HG03565 (cell line): ENCODE measurements around the gene TMEM14C.
A peak's percentile ranks its signal among the peaks of the same experiment; 100 is the strongest.

ENCODE experiments used
- ATAC-seq: cut with Tn5 transposase; IDR thresholded peaks from one replicate; pipeline ENCODE4 v1.9.1; 2021; ENCODE audit warnings: mild to moderate bottlenecking, moderate library complexity; ENCODE audit not compliant: unreplicated experiment

Gene TMEM14C

DNA sequence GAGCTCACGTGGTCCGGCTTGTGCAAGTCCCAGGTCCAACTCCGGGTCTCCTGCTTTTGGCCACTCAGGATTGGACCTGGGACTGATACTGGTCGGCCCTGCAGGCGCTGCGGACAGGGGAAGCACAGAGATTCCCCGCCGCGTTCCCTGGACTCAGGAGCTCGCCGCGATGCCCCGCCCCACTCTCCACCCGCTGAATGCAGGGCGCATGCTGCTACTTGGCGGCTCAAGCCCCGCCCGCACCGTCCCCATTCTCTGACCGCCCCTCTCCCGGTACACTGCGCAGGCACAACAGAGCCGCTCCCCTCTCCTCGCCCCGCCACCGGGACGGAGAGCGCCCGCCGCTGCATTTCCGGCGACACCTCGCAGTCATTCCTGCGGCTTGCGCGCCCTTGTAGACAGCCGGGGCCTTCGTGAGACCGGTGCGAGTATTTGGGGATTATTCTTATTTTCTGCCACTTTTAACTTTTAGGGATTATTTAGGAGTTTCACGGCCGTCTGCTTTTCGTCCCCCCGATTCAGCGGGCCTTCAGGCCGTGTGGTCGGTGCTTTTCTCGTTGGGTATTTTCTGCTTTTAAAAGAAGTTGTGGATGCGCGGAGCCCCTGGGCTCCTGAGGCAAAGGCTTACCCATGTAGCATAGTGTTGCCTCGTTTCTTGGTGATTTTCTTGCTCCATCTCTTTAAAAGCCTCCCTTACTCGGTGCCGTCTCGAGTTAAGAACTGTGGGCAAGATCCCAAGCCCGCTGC, at the start of gene TMEM14C:
TSS of gene TMEM14C (plus strand) at position 251 of the 747 bp plus-strand sequence. CDS start 1,544 bp downstream, outside the sequence.
- peak; percentile 86 for ATAC-seq

DNA sequence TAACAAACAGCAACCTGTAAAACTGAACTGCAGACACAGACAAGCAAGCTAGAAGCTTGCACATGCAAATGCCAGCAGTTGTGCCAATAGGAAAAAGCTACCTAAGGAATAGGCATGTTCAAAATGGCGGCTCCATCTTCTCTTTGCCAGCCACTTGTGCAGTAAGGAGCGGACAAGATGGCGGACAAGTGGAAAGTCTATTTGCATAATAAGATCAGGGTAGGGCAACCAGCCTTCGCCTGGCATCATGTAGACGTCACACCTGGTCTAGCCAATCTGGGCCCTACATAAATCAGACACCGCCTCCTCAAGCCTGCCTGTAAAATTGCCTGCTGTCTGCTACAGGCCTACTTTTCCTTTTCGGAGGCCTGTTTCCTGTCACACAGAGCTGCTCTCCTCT, 46.5 kb upstream of the TMEM14C start:
- no peak for ATAC-seq

DNA sequence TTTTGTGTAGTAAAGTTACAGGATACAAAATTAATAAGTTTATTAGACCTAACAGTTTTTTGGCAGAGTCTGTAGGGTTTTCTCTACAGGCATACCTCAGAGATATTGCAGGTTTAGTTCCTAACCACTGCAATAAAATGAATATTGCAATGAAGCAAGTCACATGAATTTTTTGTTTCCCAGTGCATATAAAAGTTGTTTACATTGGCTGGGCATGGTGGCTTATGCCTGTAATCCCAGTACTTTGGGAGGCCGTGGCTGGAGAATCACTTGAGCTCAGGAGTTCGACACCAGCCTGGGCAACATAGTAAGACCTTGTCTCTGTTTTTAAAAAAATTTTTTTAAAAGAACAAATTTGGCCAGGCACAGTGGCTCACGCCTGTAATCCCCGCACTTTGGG, 44.4 kb upstream of the TMEM14C start:
- ATAC-seq, result no peak

DNA sequence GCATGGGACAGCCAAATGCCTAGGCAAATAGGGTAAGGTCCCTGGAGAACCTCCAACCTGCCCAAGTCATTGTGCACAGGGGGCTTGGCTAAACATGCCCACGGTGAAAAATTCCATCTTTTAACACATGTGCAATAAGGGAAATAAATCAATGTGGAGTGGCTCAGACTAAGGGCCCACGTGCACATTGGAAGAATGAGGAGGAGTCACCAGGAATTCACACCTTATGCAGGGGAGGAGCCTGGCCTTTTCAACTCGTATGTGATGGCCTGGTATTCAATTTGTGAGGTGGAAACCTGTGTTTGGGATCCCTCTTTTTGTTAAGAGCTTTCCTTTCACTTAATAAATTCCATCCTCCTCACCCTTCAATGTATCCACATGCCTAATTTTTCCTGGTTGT, 41.1 kb upstream of the TMEM14C start:
- ATAC-seq, result no peak

DNA sequence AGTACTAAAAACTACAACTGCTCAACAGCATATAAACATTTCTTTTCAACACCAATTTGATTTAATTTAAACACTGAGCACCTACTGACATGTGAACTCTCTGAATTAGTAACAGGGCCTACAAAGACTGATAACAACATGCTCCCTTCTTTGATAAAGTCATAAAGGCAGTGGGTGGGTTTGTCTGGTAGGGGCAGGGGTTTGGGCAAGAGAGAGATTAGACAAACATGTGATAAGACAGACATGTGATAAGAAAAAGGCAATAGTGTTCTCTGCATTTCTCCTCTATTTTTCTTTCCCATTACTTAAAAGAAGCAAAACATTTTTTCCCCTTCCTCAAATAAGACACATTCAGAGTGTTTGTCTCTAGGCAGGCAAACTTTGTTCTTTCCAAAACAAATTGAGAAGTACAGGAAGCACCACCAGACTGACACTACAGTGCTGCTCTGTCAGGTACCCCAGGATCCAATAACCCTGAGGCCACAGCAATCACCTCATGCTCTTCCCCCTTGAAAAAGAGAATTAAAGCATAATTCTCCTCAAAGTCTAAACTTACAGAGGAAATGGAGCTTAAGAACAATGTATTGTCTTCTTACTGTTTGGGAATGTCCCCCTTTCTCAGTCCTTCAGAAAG, 40.4 kb upstream of the TMEM14C start:
- ATAC-seq, result no peak

DNA sequence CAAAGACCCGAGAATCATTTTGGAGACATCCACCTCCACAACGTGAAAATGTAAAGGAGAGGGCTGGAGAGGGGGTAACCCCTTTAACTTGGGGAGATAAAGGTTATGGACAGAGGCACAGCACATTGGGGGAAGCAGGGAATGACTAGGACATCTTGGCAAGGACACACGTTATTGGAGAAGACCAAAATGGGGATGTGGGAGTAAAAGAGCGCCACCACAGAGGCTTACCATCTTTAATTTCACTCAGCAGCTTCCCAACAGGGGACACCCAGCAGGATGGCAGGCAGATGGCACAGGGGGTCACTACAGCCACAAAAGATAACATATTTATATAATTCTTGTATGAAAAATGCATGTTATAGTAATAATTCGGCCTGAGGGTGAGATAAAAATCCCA, 38.3 kb upstream of the TMEM14C start:
- ATAC-seq, result no peak

DNA sequence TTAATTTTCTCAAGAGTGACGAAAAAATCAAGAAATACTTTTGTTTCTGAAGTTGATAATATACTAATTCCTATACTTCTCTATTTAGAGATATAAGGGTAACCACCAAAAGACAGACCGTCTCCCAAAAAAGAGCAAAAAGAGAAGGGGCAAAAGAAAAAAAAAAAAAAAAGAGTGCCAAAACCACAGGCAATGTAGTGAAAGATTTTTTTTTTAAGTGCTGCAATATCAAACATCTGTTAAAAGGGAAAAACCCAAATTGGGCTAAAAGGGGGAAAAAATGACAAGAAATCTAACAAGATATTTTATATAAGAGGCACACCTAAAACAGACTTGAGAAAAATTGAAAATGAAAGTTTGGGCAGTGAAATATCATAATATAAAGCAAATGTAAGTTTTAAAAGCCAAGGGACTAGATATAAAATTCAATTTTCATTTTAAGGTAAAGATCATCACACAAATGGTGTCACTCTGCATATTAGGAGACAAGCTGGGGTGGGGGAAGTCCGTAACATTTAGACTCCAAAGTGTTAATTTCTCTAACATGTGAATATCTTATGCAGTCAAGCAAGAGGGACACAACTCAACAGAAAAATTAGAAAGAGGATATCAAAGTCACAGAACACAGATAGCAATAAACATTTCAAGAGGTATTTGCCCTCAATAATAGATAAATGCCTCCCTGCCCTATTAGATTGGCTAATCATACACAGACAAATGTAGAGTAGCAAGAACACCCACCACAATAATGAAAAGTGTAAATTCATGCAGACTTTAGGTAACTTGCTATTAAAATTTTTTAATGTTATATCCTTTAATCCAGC, 37.6 kb upstream of the TMEM14C start:
- ATAC-seq, result no peak

DNA sequence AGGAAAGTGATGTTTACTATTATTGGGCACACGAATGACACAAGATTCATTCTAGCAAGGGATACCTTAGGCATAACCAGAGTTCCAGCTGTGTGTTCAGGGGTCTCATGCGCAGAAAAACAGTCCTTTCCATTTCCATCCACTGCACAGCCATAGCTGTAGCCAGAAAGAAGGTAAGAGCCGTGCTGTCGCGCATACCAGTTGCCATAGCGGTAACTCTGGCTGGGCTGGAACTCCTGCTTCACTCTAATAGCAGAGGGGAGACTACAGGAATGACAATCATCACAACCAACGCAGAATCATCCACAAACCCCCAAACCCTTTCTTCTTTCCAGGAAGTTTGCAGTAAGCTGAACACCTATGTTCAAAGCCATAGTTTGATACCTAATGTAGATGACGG, 36.0 kb upstream of the TMEM14C start:
- no peak for ATAC-seq

DNA sequence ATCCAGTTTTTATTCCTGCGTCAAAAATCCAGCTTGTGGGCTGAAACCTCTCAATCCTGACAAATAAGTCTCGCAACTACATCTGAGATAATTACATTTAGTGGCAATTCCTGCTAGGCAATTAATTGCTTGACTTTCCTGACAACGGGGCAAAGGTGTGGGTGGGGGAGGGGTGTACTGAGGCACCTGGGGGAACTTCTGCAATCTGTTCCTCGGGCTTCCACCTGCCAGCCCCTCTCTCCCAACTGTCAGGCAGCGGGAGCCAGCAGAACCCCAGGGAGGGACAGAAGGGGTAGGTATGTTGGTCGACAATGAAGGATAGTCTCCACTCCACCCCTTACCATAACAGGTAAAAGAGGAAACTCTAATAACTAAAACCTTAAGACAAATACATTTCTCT, 35.3 kb upstream of the TMEM14C start:
- no peak for ATAC-seq

DNA sequence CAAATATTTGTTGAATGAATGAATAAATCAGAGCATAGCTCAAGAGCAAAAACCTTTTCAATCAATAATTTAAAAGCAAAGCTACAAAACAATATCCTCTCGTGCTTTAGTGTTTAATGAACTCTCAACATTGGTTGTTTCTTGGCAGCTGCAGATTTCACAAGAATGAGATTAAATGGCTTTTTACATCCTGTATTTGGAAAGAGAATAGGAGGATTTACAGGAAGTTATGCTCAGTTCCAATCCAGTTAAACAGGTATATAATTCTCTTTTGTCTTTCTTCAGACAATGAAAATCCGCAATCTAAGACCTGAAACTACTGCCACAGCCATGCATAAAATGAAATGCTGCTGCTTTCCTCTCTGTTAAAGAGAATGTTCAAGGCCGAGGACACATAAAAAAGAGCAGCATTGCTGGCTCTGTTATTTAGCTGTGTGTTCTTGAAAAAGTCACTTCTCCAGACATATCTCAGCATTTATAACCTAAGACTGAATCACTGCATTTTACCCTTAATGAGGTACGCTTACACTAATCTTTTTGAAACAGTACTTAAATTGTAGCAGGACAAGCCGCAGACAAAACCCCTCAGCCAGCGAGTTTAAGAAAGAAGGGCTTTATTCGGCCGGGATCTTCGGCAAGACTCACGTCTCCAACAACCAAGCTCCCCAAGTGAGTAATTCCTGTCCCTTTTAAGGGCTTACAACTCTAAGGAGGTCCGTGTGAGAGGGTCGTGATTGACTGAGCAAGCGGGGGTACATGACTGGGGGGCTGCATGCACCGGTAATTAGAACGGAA, 32.0 kb upstream of the TMEM14C start:
- no peak for ATAC-seq

DNA sequence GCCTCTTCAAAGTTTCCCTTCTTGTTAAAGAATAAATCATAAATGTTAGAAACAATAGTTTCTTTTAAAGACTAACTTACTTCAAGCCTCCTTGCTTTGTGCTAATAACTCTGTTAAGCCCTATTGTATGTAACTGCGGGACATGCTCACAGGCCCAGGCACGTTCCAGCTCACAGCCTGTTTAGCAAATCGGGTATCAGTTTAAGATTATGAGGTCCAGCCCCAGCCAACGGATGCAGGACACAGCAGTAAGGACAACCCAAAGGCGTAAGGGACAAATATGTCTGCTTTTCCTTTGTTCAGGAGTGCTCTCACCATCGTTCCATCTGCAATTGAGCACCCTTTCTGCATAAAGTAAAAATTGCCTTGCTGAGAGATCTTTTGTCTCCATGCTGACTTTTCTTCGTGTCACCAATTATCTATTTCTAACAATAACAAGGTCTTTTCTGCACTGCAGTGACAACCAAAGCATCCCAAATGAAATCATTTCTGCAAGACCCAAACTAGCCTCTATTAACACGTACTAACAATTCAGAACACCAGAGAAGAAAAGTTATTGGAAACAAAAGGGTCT, 29.8 kb upstream of the TMEM14C start:
- ATAC-seq, result no peak

DNA sequence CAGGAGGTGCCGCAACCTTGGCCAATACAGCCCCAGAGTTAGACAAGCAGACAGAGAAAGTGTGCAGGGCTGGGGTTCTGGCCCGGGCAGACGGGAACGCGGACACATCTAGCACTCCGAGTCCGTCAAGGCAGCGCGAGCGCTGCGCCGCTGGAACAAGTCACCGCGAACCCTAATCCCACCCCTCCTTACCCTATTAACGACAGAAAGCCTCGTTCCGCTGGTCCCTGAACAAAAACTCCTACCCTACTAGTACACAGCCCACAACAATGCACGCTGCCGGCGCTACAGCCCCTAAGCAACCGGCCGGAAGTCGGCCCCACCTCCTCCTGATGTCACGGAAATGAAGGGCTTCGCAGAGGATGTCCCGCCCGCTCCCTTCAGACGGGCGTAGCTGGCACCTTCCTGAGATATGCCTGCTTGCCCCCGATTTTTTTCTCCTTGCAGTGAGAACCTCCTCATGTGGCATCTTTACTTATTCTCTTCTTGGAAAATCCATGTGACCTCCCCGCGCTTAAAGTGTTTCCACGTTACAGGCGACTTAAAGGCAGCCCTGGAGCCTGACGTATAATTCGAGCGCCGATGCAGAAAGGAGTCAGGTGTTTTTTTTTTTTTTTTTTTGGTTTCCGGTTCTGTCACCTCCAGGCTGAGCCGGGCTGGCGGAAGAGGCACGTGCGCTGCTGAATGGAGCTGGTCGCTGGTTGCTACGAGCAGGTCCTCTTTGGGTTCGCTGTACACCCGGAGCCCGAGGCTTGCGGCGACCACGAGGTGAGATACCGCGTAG, 28.4 kb upstream of the TMEM14C start, which contains the start of the genes C6orf52 and PAK1IP1:
TSS of gene C6orf52 (minus strand) at position 315 of the 784 bp plus-strand sequence. CDS start 7,066 bp downstream, outside the sequence.
TSS of gene PAK1IP1 (plus strand) at position 671 of the 784 bp plus-strand sequence. CDS start at position 685, 14 bp downstream.
- ATAC-seq, result peak; percentile 96

DNA sequence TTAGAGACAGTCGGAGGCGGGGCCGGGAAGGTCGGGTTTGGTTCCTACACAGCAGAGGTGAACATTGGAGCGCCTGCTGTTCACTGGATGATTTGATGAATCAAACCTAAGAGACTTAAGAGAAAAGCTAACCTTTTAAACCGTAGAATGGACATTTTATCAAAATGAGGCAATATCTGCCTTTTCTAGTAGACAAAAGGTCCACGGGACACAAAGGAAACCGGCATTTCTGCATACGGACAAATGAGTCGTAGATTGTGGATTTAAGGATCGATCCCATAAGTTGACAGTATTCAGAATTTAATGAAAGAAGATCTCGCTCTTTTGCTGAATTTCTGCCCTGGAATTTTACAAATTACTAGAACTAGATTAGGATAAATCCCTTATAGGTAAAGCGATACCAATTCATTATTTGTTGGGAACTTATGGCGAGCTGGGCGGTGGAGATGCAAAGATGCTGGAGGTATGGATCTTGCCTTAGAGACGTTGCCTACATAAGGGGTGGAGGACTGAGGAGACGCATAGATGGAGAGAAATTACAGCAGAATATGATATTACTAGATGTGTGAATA, 27.7 kb upstream of the TMEM14C start:
- no peak for ATAC-seq

DNA sequence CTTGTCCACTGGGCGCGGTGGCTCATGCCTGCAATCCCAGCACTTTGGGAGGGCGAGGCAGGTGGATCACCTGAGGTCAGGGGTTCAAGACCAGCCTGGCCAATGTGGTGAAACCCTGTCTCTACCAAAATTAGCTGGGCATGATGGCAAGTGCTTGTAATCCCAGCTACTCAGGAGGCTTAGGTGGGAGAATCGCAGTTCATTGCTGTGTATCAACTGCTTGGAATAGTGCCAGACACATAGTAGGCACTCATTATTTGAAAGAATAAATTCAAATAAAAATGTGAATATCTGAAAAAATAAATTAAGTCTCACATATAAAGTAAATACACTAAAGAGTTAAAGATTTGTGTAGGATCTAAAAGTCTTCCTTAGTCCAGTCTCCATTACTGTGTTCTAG, 26.2 kb upstream of the TMEM14C start:
- ATAC-seq, result no peak

DNA sequence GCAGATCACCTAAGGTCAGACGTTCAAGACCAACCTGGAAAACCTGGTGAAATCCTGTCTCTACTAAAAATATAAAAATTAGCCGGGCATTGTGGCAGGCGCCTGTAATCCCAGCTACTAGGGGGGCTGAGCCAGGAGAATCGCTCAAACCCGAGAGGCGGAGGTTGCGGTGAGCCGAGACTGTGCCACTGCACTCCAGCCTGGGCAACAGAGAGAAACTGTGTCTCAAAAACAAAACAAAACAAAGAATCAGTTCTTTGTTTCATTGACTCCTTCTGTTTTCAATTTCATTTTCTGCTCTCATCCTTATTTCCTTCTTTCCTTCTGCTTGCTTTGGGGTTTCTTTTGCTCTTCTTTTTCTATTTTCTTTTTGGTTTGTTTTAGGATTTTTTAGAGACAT, 8.9 kb upstream of the TMEM14C start:
- no peak for ATAC-seq

DNA sequence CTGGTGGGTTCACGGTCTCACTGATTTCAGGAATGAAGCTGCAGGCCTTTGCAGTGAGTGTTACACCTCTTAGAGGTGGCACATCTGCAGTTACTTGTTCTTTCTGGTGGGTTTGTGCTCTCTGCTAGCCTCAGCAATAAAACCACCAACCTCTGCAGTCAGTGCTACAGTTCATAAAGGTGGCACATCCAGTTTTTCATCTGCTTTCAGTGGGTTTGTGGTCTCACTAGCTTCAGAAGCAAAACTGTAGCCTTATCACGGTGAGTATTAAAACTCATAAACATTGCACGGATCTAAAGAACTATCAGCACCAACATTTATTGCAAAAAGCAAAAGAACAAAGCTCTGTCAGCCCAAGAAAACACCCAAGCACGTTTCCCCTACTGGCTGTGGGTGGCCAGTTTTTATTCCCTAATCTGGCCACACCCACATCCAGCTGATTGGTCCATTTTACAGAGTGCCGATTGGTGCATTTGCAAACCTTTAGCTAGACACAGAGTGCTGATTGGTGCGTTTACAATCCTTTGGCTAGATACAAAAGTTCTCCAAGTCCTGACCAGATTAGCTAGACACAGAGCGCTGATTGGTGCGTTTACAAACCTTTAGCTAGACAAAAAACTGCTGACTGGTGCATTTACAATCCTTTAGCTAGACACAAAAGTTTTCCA, 3.4 kb upstream of the TMEM14C start:
- no peak for ATAC-seq

DNA sequence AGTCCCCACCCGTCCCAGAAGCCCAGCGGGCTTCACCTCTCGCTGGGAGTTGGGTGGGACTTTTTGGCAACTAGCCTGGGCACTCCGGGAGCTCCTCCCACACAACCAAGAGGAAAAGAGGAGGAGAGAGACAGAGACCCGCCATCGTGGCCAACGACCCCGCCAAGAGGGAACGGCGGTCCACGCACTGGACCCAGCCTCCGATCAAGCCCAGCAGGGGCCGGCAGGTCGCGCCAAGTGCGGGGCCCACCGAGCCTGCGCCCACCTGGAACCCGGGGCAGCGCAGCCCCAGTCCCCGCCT, 3.0 kb upstream of the TMEM14C start:
- ATAC-seq, result no peak

DNA sequence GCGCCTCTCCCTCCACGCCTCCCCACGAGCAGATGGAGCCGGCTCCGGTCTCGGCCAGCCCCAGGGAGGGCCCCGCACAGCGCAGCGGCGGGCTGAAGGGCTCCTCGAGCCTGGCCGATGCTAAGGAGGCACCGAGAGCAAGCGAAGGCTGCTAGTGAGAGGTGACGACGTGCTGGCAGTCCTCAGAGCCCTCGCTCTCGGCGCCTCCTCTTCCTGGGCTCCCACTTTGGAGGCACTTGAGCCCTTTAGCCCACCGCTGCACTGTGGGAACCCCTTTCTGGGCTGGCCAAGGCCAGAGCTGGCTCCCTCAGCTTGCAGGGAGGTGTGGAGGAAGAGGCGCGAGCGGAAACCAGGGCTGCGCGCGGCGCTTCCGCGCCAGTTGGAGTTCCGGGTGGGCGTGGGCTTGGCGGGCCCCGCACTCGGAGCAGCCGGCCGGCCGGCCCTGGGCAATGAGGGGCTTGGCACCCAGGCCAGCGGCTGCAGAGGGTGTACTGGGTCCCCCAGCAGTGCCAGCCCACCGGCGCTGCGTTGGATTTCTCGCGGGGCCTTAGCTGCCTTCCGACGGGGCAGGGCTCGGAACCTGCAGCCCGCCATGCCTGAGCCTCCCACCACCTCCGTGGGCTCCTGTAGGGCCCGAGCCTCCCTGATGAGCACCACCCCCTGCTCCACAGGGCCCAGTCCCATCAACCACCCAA, 2.5 kb upstream of the TMEM14C start:
- ATAC-seq, result peak; percentile 21
